ENCODE data around the gene OGT. TPM values are rescaled to one million over a fixed set of nuclear protein-coding genes. Genes with fewer than 3 reads are reported as not detected.

OGT gene
- total RNA-seq, 1 donor from 2014 or later = 272 TPM

DNA sequence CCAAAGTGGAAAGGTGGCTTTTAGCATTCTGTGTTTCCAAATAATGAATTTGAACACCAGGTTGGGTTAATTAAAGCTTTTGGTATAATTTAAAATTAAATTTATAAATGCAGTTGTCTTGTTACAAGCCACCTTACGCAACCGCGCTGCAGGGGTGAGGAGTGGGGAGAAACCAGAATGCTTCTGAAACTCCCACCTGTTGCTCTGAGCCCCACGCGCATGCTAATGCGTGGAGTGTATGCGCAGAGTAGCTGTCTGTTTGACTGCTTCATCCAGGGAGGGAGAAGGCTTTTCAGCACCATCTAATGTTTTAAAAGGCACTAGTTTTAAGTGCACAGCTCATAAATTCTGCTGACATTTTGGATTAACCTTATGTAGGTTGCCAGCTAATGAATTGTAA lies 12.5 kb downstream of the OGT start:
- ChIA-PET POLR2A (no interaction called here), CTCF (interaction anchor here (1.5 kb wide), 1 partner anchor 10 kb away, joined by 3 read pairs; no protein-coding TSS in a partner anchor)

DNA sequence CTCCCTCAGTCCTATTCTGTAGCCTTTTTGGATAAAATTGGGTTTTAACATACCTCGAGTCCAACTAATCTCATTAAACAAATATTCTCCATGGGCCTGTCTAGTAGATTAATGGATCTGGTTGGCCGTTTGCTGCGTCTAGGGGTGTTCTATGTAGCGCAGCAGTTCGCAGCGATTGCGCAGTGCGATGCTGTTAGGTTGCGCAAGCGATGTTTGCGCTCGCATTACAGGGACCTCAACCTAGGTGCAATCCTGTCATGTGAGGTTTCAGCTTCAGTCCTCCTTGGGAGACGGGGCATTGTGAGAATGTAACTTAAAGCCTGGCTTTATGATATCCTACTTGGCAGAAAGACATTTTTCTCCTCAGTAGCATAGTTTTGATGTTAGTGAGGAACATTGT lies 14.0 kb downstream of the OGT start:
- no peak for ATAC-seq (ENCODE audit: low read depth)
- DNase-seq = no peak
- POLR2A ChIA-PET = interaction anchor here (0.6 kb wide), 1 partner anchor 168 kb away, joined by 4 read pairs; no protein-coding TSS in a partner anchor
- TF ChIP-seq, protein P1, sequence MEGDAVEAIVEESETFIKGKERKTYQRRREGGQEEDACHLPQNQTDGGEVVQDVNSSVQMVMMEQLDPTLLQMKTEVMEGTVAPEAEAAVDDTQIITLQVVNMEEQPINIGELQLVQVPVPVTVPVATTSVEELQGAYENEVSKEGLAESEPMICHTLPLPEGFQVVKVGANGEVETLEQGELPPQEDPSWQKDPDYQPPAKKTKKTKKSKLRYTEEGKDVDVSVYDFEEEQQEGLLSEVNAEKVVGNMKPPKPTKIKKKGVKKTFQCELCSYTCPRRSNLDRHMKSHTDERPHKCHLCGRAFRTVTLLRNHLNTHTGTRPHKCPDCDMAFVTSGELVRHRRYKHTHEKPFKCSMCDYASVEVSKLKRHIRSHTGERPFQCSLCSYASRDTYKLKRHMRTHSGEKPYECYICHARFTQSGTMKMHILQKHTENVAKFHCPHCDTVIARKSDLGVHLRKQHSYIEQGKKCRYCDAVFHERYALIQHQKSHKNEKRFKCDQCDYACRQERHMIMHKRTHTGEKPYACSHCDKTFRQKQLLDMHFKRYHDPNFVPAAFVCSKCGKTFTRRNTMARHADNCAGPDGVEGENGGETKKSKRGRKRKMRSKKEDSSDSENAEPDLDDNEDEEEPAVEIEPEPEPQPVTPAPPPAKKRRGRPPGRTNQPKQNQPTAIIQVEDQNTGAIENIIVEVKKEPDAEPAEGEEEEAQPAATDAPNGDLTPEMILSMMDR (IDR thresholded peaks at IDR 0.05) = no peak
- H3K27ac Mint-ChIP-seq = no peak overlapping the region
- no peaks in the 10 kb centered on the region for H3K27me3 Mint-ChIP-seq
- peaks cover 62% of the 10 kb centered on the region for H3K36me3 Mint-ChIP-seq (ENCODE audit: low read depth)
- intact Hi-C loops (cut with micrococcal nuclease) = no loop called here
- peaks cover 19% of the 10 kb centered on the region for H3K4me1 Mint-ChIP-seq
- H3K9me3 Mint-ChIP-seq = no peaks in the 10 kb centered on the region
- CTCF ChIA-PET = no interaction called here
- H3K4me3 Mint-ChIP-seq = no peak overlapping the region

More for the DNA sequence above, 12.5 kb downstream of the OGT start:
- DNase-seq (no peak), ATAC-seq (ENCODE audit: low read depth) (no peak)
- H3K4me1 Mint-ChIP-seq = peaks cover 33% of the 10 kb centered on the region
- H3K4me3 Mint-ChIP-seq = no peak overlapping the region
- no peaks in the 10 kb centered on the region for H3K9me3 Mint-ChIP-seq
- no peak overlapping the region for H3K27ac Mint-ChIP-seq
- intact Hi-C loops (cut with micrococcal nuclease) = no loop called here
- no peaks in the 10 kb centered on the region for H3K27me3 Mint-ChIP-seq
- peaks cover 64% of the 10 kb centered on the region for H3K36me3 Mint-ChIP-seq (ENCODE audit: low read depth)
- TF ChIP-seq, protein P1 (IDR thresholded peaks at IDR 0.05) = no peak

DNA sequence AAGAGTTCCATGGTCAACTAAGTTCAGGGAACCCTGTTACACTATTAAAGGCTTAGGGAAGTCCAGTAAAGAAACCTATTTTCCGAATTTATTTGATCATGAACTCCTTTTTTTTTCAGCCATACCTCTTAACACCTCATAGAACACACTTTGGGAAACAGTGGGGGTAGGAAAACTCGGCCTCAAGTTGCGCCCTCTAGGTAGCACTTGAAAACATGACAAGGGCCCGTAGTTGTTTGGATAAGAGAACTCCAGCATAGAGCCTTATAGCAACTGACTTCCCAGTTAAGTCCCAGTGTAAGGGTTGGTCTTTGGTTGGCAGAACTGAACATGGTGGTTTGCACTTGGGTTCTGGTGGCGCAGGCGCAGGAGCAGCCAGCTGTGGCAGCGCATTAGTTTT lies 14.4 kb downstream of the OGT start:
- Mint-ChIP-seq H3K27ac (no peak overlapping the region), H3K27me3 (no peaks in the 10 kb centered on the region), H3K4me3 (no peak overlapping the region), H3K36me3 (ENCODE audit: low read depth) (peaks cover 61% of the 10 kb centered on the region), H3K9me3 (no peaks in the 10 kb centered on the region), H3K4me1 (peaks cover 14% of the 10 kb centered on the region)
- ChIA-PET POLR2A (interaction anchor here (0.6 kb wide), 1 partner anchor 169 kb away, joined by 4 read pairs; no protein-coding TSS in a partner anchor), CTCF (no interaction called here)
- ATAC-seq (ENCODE audit: low read depth) = no peak
- no peak for DNase-seq
- TF ChIP-seq, protein P1 (IDR thresholded peaks at IDR 0.05) = no peak
- intact Hi-C loops (cut with micrococcal nuclease) = no loop called here

DNA sequence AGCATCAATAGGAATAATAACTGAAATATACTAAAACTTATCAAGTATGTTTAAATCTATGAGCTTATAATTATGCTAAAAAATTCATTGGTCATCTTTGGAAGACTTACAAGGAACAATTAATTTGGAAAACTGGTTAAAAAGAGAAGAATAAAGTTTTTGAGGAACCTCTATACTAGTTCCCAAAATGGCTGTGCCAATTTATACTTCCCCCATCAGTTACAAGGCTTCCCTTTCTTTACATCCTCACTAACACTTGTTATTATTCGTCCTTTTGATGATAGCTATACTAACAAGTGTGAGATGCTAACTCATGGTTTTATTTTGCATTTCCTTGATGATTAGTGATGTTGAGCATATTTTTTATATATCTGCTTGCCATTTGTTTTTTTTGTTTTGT lies 17.1 kb downstream of the OGT start:
- TF ChIP-seq, protein P1 (IDR thresholded peaks at IDR 0.05) = no peak
- Mint-ChIP-seq H3K36me3 (ENCODE audit: low read depth) (peaks cover 56% of the 10 kb centered on the region), H3K27ac (no peak overlapping the region), H3K4me1 (no peaks in the 10 kb centered on the region), H3K9me3 (no peaks in the 10 kb centered on the region), H3K4me3 (no peak overlapping the region), H3K27me3 (no peaks in the 10 kb centered on the region)
- POLR2A ChIA-PET = interaction anchor here (0.5 to 2.6 kb wide), 3 partner anchors 10 to 18 kb away, joined by 3 to 8 read pairs (median 3); partner anchors contain the start of gene OGT
- ATAC-seq (ENCODE audit: low read depth) (no peak), DNase-seq (no peak)
- CTCF ChIA-PET = no interaction called here
- intact Hi-C loops (cut with micrococcal nuclease) = no loop called here

DNA sequence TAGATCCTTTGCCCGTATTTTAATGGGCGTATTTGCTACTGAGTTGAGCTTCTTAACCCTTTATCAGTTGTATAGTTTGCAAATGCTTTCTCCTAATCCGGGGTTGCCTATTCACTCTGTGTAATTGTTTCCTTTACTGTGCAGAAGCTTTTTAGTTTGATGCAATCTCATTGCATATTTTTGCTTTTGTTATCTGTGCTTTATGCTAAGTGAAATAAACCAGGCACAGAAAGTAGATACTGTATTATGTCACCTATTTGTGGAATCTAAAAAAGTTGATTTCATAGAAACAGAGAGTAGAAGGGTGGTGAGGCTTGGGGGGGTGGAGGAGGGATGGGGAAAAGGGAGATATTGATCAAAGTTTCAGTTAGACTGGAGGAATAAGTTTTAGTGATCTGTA lies 17.7 kb downstream of the OGT start:
- DNase-seq (no peak), ATAC-seq (ENCODE audit: low read depth) (no peak)
- TF ChIP-seq, protein P1 (IDR thresholded peaks at IDR 0.05) = no peak
- Mint-ChIP-seq H3K9me3 (no peaks in the 10 kb centered on the region), H3K36me3 (ENCODE audit: low read depth) (peaks cover 60% of the 10 kb centered on the region), H3K4me3 (no peak overlapping the region), H3K4me1 (no peaks in the 10 kb centered on the region), H3K27me3 (no peaks in the 10 kb centered on the region), H3K27ac (no peak overlapping the region)
- ChIA-PET POLR2A (interaction anchor here (1.5 to 2.6 kb wide), 2 partner anchors 16 to 19 kb away, joined by 4 to 8 read pairs; partner anchors contain the start of gene OGT), CTCF (no interaction called here)
- intact Hi-C loops (cut with micrococcal nuclease) = no loop called here

All from activated B cell treated with CpG ODN at 0.5 μM for 24 hours (primary cell).